ENCODE results near the gene CCNF.

The CCNF gene

GRCh38 chr16:2482708-2483534 is 53.7 kb downstream of the CCNF start:
- TF ChIP-seq NFIC (IDR thresholded peaks at IDR 0.05): no peak
- TF ChIP-seq CEBPB (IDR thresholded peaks at IDR 0.05): no peak
- no peak for TF ChIP-seq EGR1 (IDR thresholded peaks at IDR 0.05)

DNA sequence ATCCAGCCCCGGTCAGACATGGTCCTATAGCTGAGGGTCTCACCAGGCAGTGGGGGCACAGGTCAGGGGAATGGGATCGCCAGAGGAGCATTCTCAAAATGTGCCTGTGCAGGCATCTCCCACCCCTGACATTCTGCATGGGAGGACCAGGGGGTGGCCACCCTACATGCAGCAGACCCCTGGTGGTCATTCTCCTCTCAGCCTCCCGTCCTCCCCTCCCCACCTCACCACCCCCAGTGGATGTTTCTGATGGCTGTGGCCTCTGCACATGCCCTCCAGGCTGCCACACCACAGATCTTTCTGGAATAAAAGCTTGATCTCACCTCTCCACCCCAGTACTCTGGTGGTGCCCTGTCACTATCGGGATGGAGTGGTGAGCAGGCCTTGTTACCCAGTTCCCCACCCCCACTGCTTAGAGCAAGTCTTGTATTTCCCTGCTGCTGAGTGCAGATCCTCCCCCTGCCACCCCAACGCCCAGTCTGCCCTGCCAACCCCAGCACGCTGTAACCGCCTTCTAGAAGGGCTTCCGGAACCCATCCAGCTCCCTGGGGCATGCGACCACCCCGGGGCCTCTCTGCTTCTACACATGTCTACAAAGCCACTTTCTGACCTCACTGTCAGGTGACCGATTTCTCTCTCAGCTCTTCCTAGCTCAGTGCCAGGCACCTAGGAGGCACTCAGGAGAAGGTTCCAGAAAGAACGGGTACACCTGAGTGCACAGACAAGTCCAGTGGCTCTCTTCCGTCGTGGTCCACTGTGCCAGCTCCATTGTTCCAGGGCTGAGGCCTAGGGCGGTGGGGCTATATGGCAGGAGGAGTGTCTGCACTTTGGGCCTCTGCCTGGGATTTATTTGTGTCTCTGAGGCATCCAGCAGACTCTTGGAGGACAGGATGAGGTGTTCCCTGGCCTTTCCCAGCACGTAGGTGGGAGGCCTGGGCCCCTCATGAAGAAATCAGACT is 55.0 kb downstream of the CCNF start:
- no peak for TF ChIP-seq CEBPB (IDR thresholded peaks at IDR 0.05)
- TF ChIP-seq NFIC (IDR thresholded peaks at IDR 0.05): no peak
- no peak for TF ChIP-seq USF1 (IDR thresholded peaks at IDR 0.05)
- no peak for TF ChIP-seq REST (IDR thresholded peaks at IDR 0.05; ENCODE audit: low read depth)
- no peak for TF ChIP-seq YY1 (IDR thresholded peaks at IDR 0.05; ENCODE audit: low read depth)
- TF ChIP-seq ZBTB7A (IDR thresholded peaks at IDR 0.05; ENCODE audit: low read depth): no peak
- no peak for TF ChIP-seq TAF1 (IDR thresholded peaks at IDR 0.05; ENCODE audit: low read depth)
- no peak for TF ChIP-seq RAD21 (IDR thresholded peaks at IDR 0.05; ENCODE audit: low read depth)

- TF ChIP-seq YY1 (IDR thresholded peaks at IDR 0.05; ENCODE audit: low read depth) (no peak), NFIC (IDR thresholded peaks at IDR 0.05) (no peak), ZBTB7A (IDR thresholded peaks at IDR 0.05; ENCODE audit: low read depth) (no peak), RAD21 (IDR thresholded peaks at IDR 0.05; ENCODE audit: low read depth) (no peak), REST (IDR thresholded peaks at IDR 0.05; ENCODE audit: low read depth) (no peak), USF1 (IDR thresholded peaks at IDR 0.05) (no peak), EP300 (IDR thresholded peaks at IDR 0.05; ENCODE audit: borderline replicate concordance) (no peak), CEBPB (IDR thresholded peaks at IDR 0.05) (no peak), EGR1 (IDR thresholded peaks at IDR 0.05) (no peak), TAF1 (IDR thresholded peaks at IDR 0.05; ENCODE audit: low read depth) (no peak), FOXM1 (IDR thresholded peaks at IDR 0.05; ENCODE audit: borderline replicate concordance, low read depth) (no peak), TCF12 (IDR thresholded peaks at IDR 0.05; ENCODE audit: low read depth) (no peak), TEAD4 (IDR thresholded peaks at IDR 0.05) (no peak)
Observed at GRCh38 chr16:2484898-2485508, 55.8 kb downstream of the CCNF start.

DNA sequence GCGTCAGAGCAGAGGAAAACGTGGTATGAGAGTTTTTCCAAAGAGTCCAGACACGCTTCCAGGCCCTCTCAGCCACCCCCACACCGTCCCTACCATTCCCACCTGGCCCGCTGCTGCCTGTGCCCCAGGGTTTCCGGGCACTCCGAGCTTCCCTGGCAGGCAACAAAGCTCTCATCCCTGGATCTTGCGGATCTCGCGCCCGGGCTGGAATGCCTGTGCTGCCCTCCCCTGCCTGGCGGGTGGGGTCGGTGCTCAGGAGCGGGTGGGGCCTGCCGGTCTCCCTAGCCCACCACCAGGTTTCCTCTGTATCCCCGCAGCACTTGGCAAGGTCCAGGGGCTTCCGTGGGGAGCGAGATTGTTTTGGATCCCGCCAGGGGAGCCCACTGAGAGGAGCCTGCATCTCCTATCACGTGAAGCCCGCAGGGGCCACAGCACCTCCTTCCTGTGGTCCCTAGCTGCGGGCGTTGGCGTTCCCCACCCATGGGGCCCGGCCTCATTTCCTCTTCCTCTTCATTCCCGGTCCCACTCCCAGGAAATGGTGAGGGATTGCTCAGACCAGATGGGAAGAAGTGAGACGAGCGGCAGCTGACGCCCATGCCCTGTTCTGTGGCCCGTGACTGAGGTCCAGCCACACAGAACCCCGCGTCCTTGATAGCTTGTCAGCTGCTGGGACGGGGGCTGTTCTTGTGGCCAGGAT is 56.7 kb downstream of the CCNF start:
- TF ChIP-seq USF1 (IDR thresholded peaks at IDR 0.05) (no peak), EP300 (IDR thresholded peaks at IDR 0.05; ENCODE audit: borderline replicate concordance) (no peak), TEAD4 (IDR thresholded peaks at IDR 0.05) (no peak), ZBTB7A (IDR thresholded peaks at IDR 0.05; ENCODE audit: low read depth) (no peak), FOXM1 (IDR thresholded peaks at IDR 0.05; ENCODE audit: borderline replicate concordance, low read depth) (no peak), NFIC (IDR thresholded peaks at IDR 0.05) (no peak), REST (IDR thresholded peaks at IDR 0.05; ENCODE audit: low read depth) (no peak), CREB1 (IDR thresholded peaks at IDR 0.05; ENCODE audit: low read depth) (no peak), TAF1 (IDR thresholded peaks at IDR 0.05; ENCODE audit: low read depth) (no peak), MAX (IDR thresholded peaks at IDR 0.05) (no peak), TCF12 (IDR thresholded peaks at IDR 0.05; ENCODE audit: low read depth) (no peak), EGR1 (IDR thresholded peaks at IDR 0.05) (no peak), CEBPB (IDR thresholded peaks at IDR 0.05) (no peak), RAD21 (IDR thresholded peaks at IDR 0.05; ENCODE audit: low read depth) (no peak), YY1 (IDR thresholded peaks at IDR 0.05; ENCODE audit: low read depth) (no peak)
